Ishikawa (cell line): ENCODE results near the gene RASA3.

Experiments used
- CEBPB ChIP-seq: IDR thresholded peaks from 2 replicates; pipeline ENCODE4 v1.6.1; 2012
- CREB1 ChIP-seq: IDR thresholded peaks from 2 replicates; pipeline ENCODE4 v1.6.1; 2012; ENCODE audit warnings: low read depth
- EGR1 ChIP-seq: IDR thresholded peaks from 2 replicates; pipeline ENCODE4 v1.6.1; 2012
- EP300 ChIP-seq: IDR thresholded peaks from 2 replicates; pipeline ENCODE4 v1.6.1; 2012; ENCODE audit warnings: borderline replicate concordance
- FOXM1 ChIP-seq: IDR thresholded peaks from 2 replicates; pipeline ENCODE4 v1.6.1; 2012; ENCODE audit warnings: low read depth, borderline replicate concordance
- NFIC ChIP-seq: IDR thresholded peaks from 2 replicates; pipeline ENCODE4 v1.6.1; 2012
- RAD21 ChIP-seq: IDR thresholded peaks from 2 replicates; pipeline ENCODE4 v1.6.1; 2012; ENCODE audit warnings: low read depth
- TAF1 ChIP-seq: IDR thresholded peaks from 2 replicates; pipeline ENCODE4 v1.6.1; 2012; ENCODE audit warnings: low read depth, mild to moderate bottlenecking
- TCF12 ChIP-seq: IDR thresholded peaks from 2 replicates; pipeline ENCODE4 v1.6.1; 2012; ENCODE audit warnings: low read depth
- TEAD4 ChIP-seq: IDR thresholded peaks from 2 replicates; pipeline ENCODE4 v1.6.1; 2012
- ZBTB7A ChIP-seq: IDR thresholded peaks from 2 replicates; pipeline ENCODE4 v1.6.1; 2012; ENCODE audit warnings: low read depth
- TF ChIP-seq, protein P1 (sequence below): IDR thresholded peaks from 2 replicates; pipeline ENCODE4 v1.6.1; 2012
- TF ChIP-seq, protein P2 (sequence below): IDR thresholded peaks from 2 replicates; pipeline ENCODE4 v1.6.1; 2012

Gene RASA3

GRCh38 chr13:113928685-113929627 is 203.5 kb downstream of the RASA3 start:
- TF ChIP-seq RAD21 (0 out of 2 replicates have a peak, but pooled peaks have one; percentile 10), NFIC (peak; percentile 94), CEBPB (no peak), TCF12 (peak; percentile 95), EP300 (peak; percentile 90), TAF1 (no peak), FOXM1 (peak; percentile 53), CREB1 (no peak), TEAD4 (peak; percentile 36), ZBTB7A (no peak), EGR1 (no peak)
- TF ChIP-seq, protein P1, sequence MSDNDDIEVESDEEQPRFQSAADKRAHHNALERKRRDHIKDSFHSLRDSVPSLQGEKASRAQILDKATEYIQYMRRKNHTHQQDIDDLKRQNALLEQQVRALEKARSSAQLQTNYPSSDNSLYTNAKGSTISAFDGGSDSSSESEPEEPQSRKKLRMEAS = peak; percentile 32
- TF ChIP-seq, protein P2, sequence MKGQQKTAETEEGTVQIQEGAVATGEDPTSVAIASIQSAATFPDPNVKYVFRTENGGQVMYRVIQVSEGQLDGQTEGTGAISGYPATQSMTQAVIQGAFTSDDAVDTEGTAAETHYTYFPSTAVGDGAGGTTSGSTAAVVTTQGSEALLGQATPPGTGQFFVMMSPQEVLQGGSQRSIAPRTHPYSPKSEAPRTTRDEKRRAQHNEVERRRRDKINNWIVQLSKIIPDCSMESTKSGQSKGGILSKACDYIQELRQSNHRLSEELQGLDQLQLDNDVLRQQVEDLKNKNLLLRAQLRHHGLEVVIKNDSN = no peak
